GM18508 (cell line): ENCODE results near the gene GAPVD1.
"Not testable (repeated sequence)": the region's sequence is repeated elsewhere in the genome, so short reads cannot be mapped to it uniquely, and the experiment has no call there.

ENCODE experiments used
- ATAC-seq: cut with Tn5 transposase; IDR thresholded peaks from one replicate; pipeline ENCODE4 v1.9.1; 2021; ENCODE audit warnings: moderate number of reproducible peaks; ENCODE audit not compliant: insufficient read depth, unreplicated experiment

Gene GAPVD1

GRCh38 chr9:125400232-125400631 lies 138.6 kb downstream of the GAPVD1 start:
- not testable (repeated sequence) for ATAC-seq

GRCh38 chr9:125400725-125401716 lies 139.4 kb downstream of the GAPVD1 start:
- ATAC-seq = no peak

- no peak for ATAC-seq
Measured at GRCh38 chr9:125404733-125405132, 143.1 kb downstream of the GAPVD1 start.

- no peak for ATAC-seq
Measured at GRCh38 chr9:125405938-125406809, 144.5 kb downstream of the GAPVD1 start.

- no peak for ATAC-seq
Measured at GRCh38 chr9:125406810-125407087, 145.1 kb downstream of the GAPVD1 start.

GRCh38 chr9:125407432-125407973 lies 145.9 kb downstream of the GAPVD1 start:
- no peak for ATAC-seq

- ATAC-seq = no peak
Measured at GRCh38 chr9:125407974-125408900, 146.6 kb downstream of the GAPVD1 start.

- no peak for ATAC-seq
Measured at GRCh38 chr9:125409217-125409636, 147.6 kb downstream of the GAPVD1 start.

- ATAC-seq = no peak
Measured at GRCh38 chr9:125409637-125410521, 148.3 kb downstream of the GAPVD1 start.

- ATAC-seq = no peak
Measured at GRCh38 chr9:125410522-125410894, 148.9 kb downstream of the GAPVD1 start.

- ATAC-seq = no peak
Measured at GRCh38 chr9:125411171-125411756, 149.6 kb downstream of the GAPVD1 start.

GRCh38 chr9:125412166-125412565 lies 150.5 kb downstream of the GAPVD1 start:
- ATAC-seq = no peak

GRCh38 chr9:125413579-125413978 lies 152.0 kb downstream of the GAPVD1 start:
- no peak for ATAC-seq

- no peak for ATAC-seq
Measured at GRCh38 chr9:125415583-125416460, 154.2 kb downstream of the GAPVD1 start.

GRCh38 chr9:125416517-125416916 lies 154.9 kb downstream of the GAPVD1 start:
- no peak for ATAC-seq
